ENCODE measurements around the gene TMEM117.

The TMEM117 gene

GRCh38 chr12:43976027-43976426 lies 140.1 kb downstream of the TMEM117 start:
- no peak overlapping the region for H3K4me3 ChIP-seq (ENCODE audit: insufficient read depth, low read depth, low read length)
- no peaks in the 10 kb centered on the region for H3K36me3 ChIP-seq (ENCODE audit: control insufficient read depth, insufficient read depth, low read length)
- no peaks in the 10 kb centered on the region for H3K4me1 ChIP-seq (ENCODE audit: control insufficient read depth, insufficient read depth, low read length)
- no peak overlapping the region for H3K27ac ChIP-seq (ENCODE audit: insufficient read depth, low read depth, low read length, poor library complexity, severe bottlenecking)
- H3K9me3 ChIP-seq (ENCODE audit: control insufficient read depth, low read length), result no peaks in the 10 kb centered on the region
- 89 to 93% methylated on average over 3 of the region's 3 CpGs for WGBS, 2 experiments
- no peaks in the 10 kb centered on the region for H3K27me3 ChIP-seq (ENCODE audit: control insufficient read depth, insufficient read depth, low read length, poor library complexity, severe bottlenecking)

DNA sequence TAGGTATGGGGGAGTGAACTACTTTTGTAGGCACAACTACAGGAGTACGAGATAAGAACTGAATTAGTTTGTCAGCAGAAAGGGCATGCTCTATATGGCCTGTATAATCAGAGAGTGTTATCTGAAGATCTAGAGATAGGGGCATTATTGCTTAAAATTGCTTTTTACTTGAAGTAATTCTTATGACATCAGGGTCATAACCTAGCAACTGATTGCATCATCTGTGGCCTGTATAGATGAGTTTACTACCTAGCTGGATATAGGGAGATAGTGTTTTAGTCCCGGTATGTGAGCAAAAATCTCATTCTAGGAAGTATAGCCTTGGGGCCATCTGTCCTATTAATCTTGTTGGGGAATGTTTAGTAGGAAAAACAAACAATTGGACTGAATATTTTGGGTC lies 142.7 kb downstream of the TMEM117 start:
- H3K27me3 ChIP-seq (ENCODE audit: control insufficient read depth, insufficient read depth, low read length, poor library complexity, severe bottlenecking), result no peaks in the 10 kb centered on the region
- no peaks in the 10 kb centered on the region for H3K9me3 ChIP-seq (ENCODE audit: control insufficient read depth, low read length)
- H3K4me1 ChIP-seq (ENCODE audit: control insufficient read depth, insufficient read depth, low read length), result no peaks in the 10 kb centered on the region
- no peak overlapping the region for H3K27ac ChIP-seq (ENCODE audit: insufficient read depth, low read depth, low read length, poor library complexity, severe bottlenecking)
- WGBS, 2 experiments, result 94 to 96% methylated on average over 2 of the region's 2 CpGs
- no peak overlapping the region for H3K4me3 ChIP-seq (ENCODE audit: insufficient read depth, low read depth, low read length)
- H3K36me3 ChIP-seq (ENCODE audit: control insufficient read depth, insufficient read depth, low read length), result no peaks in the 10 kb centered on the region

- no peaks in the 10 kb centered on the region for H3K36me3 ChIP-seq (ENCODE audit: control insufficient read depth, insufficient read depth, low read length)
- no peak overlapping the region for H3K4me3 ChIP-seq (ENCODE audit: insufficient read depth, low read depth, low read length)
- WGBS, 2 experiments, result 80 to 91% methylated on average over 3 of the region's 3 CpGs
- H3K27me3 ChIP-seq (ENCODE audit: control insufficient read depth, insufficient read depth, low read length, poor library complexity, severe bottlenecking), result no peaks in the 10 kb centered on the region
- H3K4me1 ChIP-seq (ENCODE audit: control insufficient read depth, insufficient read depth, low read length), result no peaks in the 10 kb centered on the region
- H3K27ac ChIP-seq (ENCODE audit: insufficient read depth, low read depth, low read length, poor library complexity, severe bottlenecking), result no peak overlapping the region
- H3K9me3 ChIP-seq (ENCODE audit: control insufficient read depth, low read length), result no peaks in the 10 kb centered on the region
These were observed 143.6 kb downstream of the TMEM117 start for GRCh38 chr12:43979450-43979849.

DNA sequence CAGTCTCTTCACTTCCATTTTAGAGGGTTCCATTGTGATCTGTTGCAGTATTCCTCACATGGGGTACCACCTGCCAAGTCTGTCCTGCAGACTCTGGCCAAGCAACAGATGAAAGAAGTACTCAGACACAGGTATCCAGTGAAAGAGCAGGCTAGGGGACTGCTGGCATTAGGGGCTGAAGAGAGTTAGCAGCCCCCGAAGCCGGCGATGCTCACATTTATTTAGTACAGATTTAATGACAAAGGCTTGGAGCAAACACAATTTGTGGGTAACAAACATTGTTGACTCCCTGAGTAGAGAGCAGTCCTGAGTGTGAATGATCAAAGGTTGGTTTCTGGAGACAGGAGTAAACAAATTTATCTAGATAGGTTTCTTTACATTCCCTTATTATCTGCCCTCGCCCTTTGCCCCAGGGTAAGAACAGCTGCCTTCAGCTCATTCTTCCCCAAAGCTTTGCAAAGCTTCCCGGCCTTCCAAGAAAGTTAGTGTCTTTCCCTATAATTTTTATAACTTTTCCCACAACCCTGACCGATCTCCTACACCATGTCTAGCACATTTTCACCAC lies 144.8 kb downstream of the TMEM117 start:
- H3K36me3 ChIP-seq (ENCODE audit: control insufficient read depth, insufficient read depth, low read length), result no peaks in the 10 kb centered on the region
- no peak overlapping the region for H3K27ac ChIP-seq (ENCODE audit: insufficient read depth, low read depth, low read length, poor library complexity, severe bottlenecking)
- no peaks in the 10 kb centered on the region for H3K4me1 ChIP-seq (ENCODE audit: control insufficient read depth, insufficient read depth, low read length)
- WGBS, 2 experiments, result 93 to 98% methylated on average over 6 of the region's 6 CpGs
- H3K4me3 ChIP-seq (ENCODE audit: insufficient read depth, low read depth, low read length), result no peak overlapping the region
- no peaks in the 10 kb centered on the region for H3K9me3 ChIP-seq (ENCODE audit: control insufficient read depth, low read length)
- H3K27me3 ChIP-seq (ENCODE audit: control insufficient read depth, insufficient read depth, low read length, poor library complexity, severe bottlenecking), result no peaks in the 10 kb centered on the region

- no peaks in the 10 kb centered on the region for H3K27me3 ChIP-seq (ENCODE audit: control insufficient read depth, insufficient read depth, low read length, poor library complexity, severe bottlenecking)
- H3K4me1 ChIP-seq (ENCODE audit: control insufficient read depth, insufficient read depth, low read length), result no peaks in the 10 kb centered on the region
- H3K9me3 ChIP-seq (ENCODE audit: control insufficient read depth, low read length), result no peaks in the 10 kb centered on the region
- no peaks in the 10 kb centered on the region for H3K36me3 ChIP-seq (ENCODE audit: control insufficient read depth, insufficient read depth, low read length)
- no peak overlapping the region for H3K4me3 ChIP-seq (ENCODE audit: insufficient read depth, low read depth, low read length)
- H3K27ac ChIP-seq (ENCODE audit: insufficient read depth, low read depth, low read length, poor library complexity, severe bottlenecking), result no peak overlapping the region
These were observed 145.8 kb downstream of the TMEM117 start for GRCh38 chr12:43981726-43982125.

- Histone ChIP-seq H3K4me3 (ENCODE audit: insufficient read depth, low read depth, low read length) (no peak overlapping the region), H3K27ac (ENCODE audit: insufficient read depth, low read depth, low read length, poor library complexity, severe bottlenecking) (no peak overlapping the region), H3K4me1 (ENCODE audit: control insufficient read depth, insufficient read depth, low read length) (no peaks in the 10 kb centered on the region), H3K27me3 (ENCODE audit: control insufficient read depth, insufficient read depth, low read length, poor library complexity, severe bottlenecking) (no peaks in the 10 kb centered on the region), H3K36me3 (ENCODE audit: control insufficient read depth, insufficient read depth, low read length) (no peaks in the 10 kb centered on the region), H3K9me3 (ENCODE audit: control insufficient read depth, low read length) (no peaks in the 10 kb centered on the region)
- 86 to 97% methylated on average over 1 to 2 of the region's 2 CpGs for WGBS, 2 experiments
These were observed 146.7 kb downstream of the TMEM117 start for GRCh38 chr12:43982544-43982943.

GRCh38 chr12:43988838-43989560 lies 153.1 kb downstream of the TMEM117 start:
- Histone ChIP-seq H3K4me3 (ENCODE audit: insufficient read depth, low read depth, low read length) (no peak overlapping the region), H3K27ac (ENCODE audit: insufficient read depth, low read depth, low read length, poor library complexity, severe bottlenecking) (no peak overlapping the region), H3K9me3 (ENCODE audit: control insufficient read depth, low read length) (no peaks in the 10 kb centered on the region), H3K27me3 (ENCODE audit: control insufficient read depth, insufficient read depth, low read length, poor library complexity, severe bottlenecking) (no peaks in the 10 kb centered on the region), H3K4me1 (ENCODE audit: control insufficient read depth, insufficient read depth, low read length) (no peaks in the 10 kb centered on the region), H3K36me3 (ENCODE audit: control insufficient read depth, insufficient read depth, low read length) (no peaks in the 10 kb centered on the region)
- 83 to 90% methylated on average over 2 to 4 of the region's 5 CpGs for WGBS, 2 experiments

DNA sequence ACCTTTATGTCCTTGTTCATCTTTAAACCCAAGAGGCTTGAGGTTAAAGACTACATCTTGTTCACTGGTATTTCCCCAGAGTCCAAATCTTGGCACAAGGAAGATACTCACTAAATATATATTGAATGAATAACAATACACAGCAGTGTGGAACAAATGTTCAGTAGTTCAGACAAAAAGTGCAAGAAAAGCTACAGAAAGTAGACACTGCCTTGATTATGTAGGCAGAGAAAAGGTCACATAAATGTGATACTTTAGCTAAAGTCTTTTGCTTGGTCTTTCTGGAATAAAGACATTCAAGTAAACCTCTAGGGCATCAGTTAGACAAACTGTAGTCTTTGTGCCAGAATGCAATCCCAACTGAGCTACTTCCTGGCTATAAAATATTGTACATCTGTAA lies 157.0 kb downstream of the TMEM117 start:
- Histone ChIP-seq H3K9me3 (ENCODE audit: control insufficient read depth, low read length) (no peaks in the 10 kb centered on the region), H3K4me1 (ENCODE audit: control insufficient read depth, insufficient read depth, low read length) (no peaks in the 10 kb centered on the region), H3K4me3 (ENCODE audit: insufficient read depth, low read depth, low read length) (no peak overlapping the region), H3K27ac (ENCODE audit: insufficient read depth, low read depth, low read length, poor library complexity, severe bottlenecking) (no peak overlapping the region), H3K36me3 (ENCODE audit: control insufficient read depth, insufficient read depth, low read length) (no peaks in the 10 kb centered on the region), H3K27me3 (ENCODE audit: control insufficient read depth, insufficient read depth, low read length, poor library complexity, severe bottlenecking) (no peaks in the 10 kb centered on the region)

DNA sequence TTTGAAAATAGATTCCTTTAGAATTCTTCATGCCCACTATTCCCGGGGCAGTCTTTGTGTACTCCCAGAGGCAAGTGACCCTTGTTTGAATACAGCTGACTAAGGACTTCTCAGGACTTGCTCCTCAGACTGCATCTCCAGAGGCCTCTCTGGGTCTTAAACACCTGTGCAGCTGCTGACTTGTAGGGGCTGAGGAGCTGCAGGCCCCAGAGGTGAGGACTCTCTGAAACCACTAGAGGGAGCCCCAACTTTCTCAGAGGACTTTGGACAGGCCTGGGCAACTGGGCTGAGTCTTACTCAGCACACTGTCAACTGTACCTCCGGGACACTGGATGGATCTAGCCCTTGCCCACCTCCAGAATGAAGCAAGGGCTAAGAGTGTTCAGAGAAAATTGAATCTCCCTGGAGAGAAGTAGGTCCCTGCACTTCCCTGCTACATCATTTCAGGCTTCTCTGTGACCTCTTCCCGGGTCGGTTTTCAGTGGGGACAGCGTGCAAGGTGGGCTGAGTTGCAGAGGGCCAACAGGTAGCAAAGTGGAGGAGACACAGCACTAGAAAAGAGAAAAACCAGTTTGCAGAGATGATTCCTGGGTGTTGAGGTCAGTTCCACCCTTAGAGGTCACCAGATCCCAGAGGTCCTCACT lies 164.6 kb downstream of the TMEM117 start:
- Histone ChIP-seq H3K27ac (ENCODE audit: insufficient read depth, low read depth, low read length, poor library complexity, severe bottlenecking) (no peak overlapping the region), H3K27me3 (ENCODE audit: control insufficient read depth, insufficient read depth, low read length, poor library complexity, severe bottlenecking) (no peaks in the 10 kb centered on the region), H3K9me3 (ENCODE audit: control insufficient read depth, low read length) (no peaks in the 10 kb centered on the region), H3K4me1 (ENCODE audit: control insufficient read depth, insufficient read depth, low read length) (no peaks in the 10 kb centered on the region), H3K4me3 (ENCODE audit: insufficient read depth, low read depth, low read length) (no peak overlapping the region), H3K36me3 (ENCODE audit: control insufficient read depth, insufficient read depth, low read length) (no peaks in the 10 kb centered on the region)
- 85 to 88% methylated on average over 5 of the region's 5 CpGs for WGBS, 2 experiments

DNA sequence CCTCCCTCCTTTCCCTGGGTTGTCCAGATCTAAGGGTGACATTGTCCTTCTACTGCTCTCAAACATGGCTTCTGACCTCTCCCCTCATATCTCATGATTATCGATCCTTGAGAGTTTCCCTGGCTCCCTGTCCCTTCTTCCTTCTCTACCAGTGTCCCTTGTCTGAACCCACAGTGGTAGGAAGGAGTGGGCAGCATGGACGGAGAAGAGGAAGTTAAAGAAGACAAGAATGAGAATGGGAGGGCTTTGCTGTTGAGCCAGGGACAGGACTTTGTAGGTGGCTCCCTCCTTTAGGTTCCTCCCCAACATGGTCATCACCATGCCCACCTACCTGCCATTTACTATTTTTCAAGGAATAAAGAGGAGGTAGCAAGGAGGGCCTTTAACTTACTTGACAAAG lies 166.7 kb downstream of the TMEM117 start:
- no peak overlapping the region for H3K27ac ChIP-seq (ENCODE audit: insufficient read depth, low read depth, low read length, poor library complexity, severe bottlenecking)
- H3K36me3 ChIP-seq (ENCODE audit: control insufficient read depth, insufficient read depth, low read length), result no peaks in the 10 kb centered on the region
- no peak overlapping the region for H3K4me3 ChIP-seq (ENCODE audit: insufficient read depth, low read depth, low read length)
- H3K27me3 ChIP-seq (ENCODE audit: control insufficient read depth, insufficient read depth, low read length, poor library complexity, severe bottlenecking), result no peaks in the 10 kb centered on the region
- 86 to 100% methylated on average over 1 to 2 of the region's 2 CpGs for WGBS, 2 experiments
- H3K4me1 ChIP-seq (ENCODE audit: control insufficient read depth, insufficient read depth, low read length), result no peaks in the 10 kb centered on the region
- H3K9me3 ChIP-seq (ENCODE audit: control insufficient read depth, low read length), result no peaks in the 10 kb centered on the region
